ENCODE data around the gene GPR37L1.

Gene GPR37L1

GRCh38 chr1:202124142-202124541, 1.4 kb downstream of the GPR37L1 start:
- H3K4me1 ChIP-seq (ENCODE audit: insufficient read depth, low read length, poor library complexity, severe bottlenecking): no peaks in the 10 kb centered on the region
- H3K9me3 ChIP-seq (ENCODE audit: insufficient read depth, low read depth, low read length): no peaks in the 10 kb centered on the region
- H3K4me3 ChIP-seq (ENCODE audit: low read length, poor library complexity, severe bottlenecking): no peak overlapping the region
- H3K36me3 ChIP-seq (ENCODE audit: insufficient read depth, low read length): no peaks in the 10 kb centered on the region
- H4K20me1 ChIP-seq (ENCODE audit: insufficient read depth, low read length, poor library complexity, severe bottlenecking): no peaks in the 10 kb centered on the region
- H3K27me3 ChIP-seq (ENCODE audit: insufficient read depth, low read length, poor library complexity, severe bottlenecking): no peaks in the 10 kb centered on the region
- TF ChIP-seq, protein P1, sequence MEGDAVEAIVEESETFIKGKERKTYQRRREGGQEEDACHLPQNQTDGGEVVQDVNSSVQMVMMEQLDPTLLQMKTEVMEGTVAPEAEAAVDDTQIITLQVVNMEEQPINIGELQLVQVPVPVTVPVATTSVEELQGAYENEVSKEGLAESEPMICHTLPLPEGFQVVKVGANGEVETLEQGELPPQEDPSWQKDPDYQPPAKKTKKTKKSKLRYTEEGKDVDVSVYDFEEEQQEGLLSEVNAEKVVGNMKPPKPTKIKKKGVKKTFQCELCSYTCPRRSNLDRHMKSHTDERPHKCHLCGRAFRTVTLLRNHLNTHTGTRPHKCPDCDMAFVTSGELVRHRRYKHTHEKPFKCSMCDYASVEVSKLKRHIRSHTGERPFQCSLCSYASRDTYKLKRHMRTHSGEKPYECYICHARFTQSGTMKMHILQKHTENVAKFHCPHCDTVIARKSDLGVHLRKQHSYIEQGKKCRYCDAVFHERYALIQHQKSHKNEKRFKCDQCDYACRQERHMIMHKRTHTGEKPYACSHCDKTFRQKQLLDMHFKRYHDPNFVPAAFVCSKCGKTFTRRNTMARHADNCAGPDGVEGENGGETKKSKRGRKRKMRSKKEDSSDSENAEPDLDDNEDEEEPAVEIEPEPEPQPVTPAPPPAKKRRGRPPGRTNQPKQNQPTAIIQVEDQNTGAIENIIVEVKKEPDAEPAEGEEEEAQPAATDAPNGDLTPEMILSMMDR (conservative IDR thresholded peaks at IDR 0.05; ENCODE audit: low read length): no peak
- TF ChIP-seq EZH2phosphoT487 (IDR thresholded peaks at IDR 0.05; ENCODE audit: borderline replicate concordance): no peak
- H3K79me2 ChIP-seq (ENCODE audit: insufficient read depth, low read length): no peaks in the 10 kb centered on the region
- H3K9ac ChIP-seq (ENCODE audit: low read depth, low read length, poor library complexity, severe bottlenecking): no peak overlapping the region
- no peaks in the 10 kb centered on the region for H3F3A ChIP-seq (ENCODE audit: low read depth)
- H3K9me2 ChIP-seq (replicated peaks; ENCODE audit: low read depth, low read length): no peaks in the 10 kb centered on the region
- H2AFZ ChIP-seq (ENCODE audit: low read length): no peak overlapping the region
- H3K4me2 ChIP-seq (ENCODE audit: low read depth, low read length, poor library complexity, severe bottlenecking): no peak overlapping the region

- no peak overlapping the region for H2AFZ ChIP-seq (ENCODE audit: low read length)
- no peaks in the 10 kb centered on the region for H3K27me3 ChIP-seq (ENCODE audit: insufficient read depth, low read length, poor library complexity, severe bottlenecking)
- no peaks in the 10 kb centered on the region for H3K4me1 ChIP-seq (ENCODE audit: insufficient read depth, low read length, poor library complexity, severe bottlenecking)
- H3K4me2 ChIP-seq (ENCODE audit: low read depth, low read length, poor library complexity, severe bottlenecking): no peak overlapping the region
- no peak overlapping the region for H3K9ac ChIP-seq (ENCODE audit: low read depth, low read length, poor library complexity, severe bottlenecking)
- no peaks in the 10 kb centered on the region for H3F3A ChIP-seq (ENCODE audit: low read depth)
- no peaks in the 10 kb centered on the region for H4K20me1 ChIP-seq (ENCODE audit: insufficient read depth, low read length, poor library complexity, severe bottlenecking)
- no peaks in the 10 kb centered on the region for H3K36me3 ChIP-seq (ENCODE audit: insufficient read depth, low read length)
- TF ChIP-seq, protein P1 (conservative IDR thresholded peaks at IDR 0.05; ENCODE audit: low read length): no peak
- no peak for TF ChIP-seq EZH2phosphoT487 (IDR thresholded peaks at IDR 0.05; ENCODE audit: borderline replicate concordance)
- H3K9me3 ChIP-seq (ENCODE audit: insufficient read depth, low read depth, low read length): no peaks in the 10 kb centered on the region
- H3K79me2 ChIP-seq (ENCODE audit: insufficient read depth, low read length): no peaks in the 10 kb centered on the region
- no peak overlapping the region for H3K4me3 ChIP-seq (ENCODE audit: low read length, poor library complexity, severe bottlenecking)
- H3K9me2 ChIP-seq (replicated peaks; ENCODE audit: low read depth, low read length): no peaks in the 10 kb centered on the region
These were observed 2.9 kb downstream of the GPR37L1 start for GRCh38 chr1:202125611-202126010.

GRCh38 chr1:202126426-202126825, 3.7 kb downstream of the GPR37L1 start:
- H3K9me3 ChIP-seq (ENCODE audit: insufficient read depth, low read depth, low read length): no peaks in the 10 kb centered on the region
- no peak overlapping the region for H2AFZ ChIP-seq (ENCODE audit: low read length)
- H3K27me3 ChIP-seq (ENCODE audit: insufficient read depth, low read length, poor library complexity, severe bottlenecking): no peaks in the 10 kb centered on the region
- H3K4me2 ChIP-seq (ENCODE audit: low read depth, low read length, poor library complexity, severe bottlenecking): no peak overlapping the region
- no peak overlapping the region for H3K4me3 ChIP-seq (ENCODE audit: low read length, poor library complexity, severe bottlenecking)
- no peaks in the 10 kb centered on the region for H3K9me2 ChIP-seq (replicated peaks; ENCODE audit: low read depth, low read length)
- no peaks in the 10 kb centered on the region for H3K4me1 ChIP-seq (ENCODE audit: insufficient read depth, low read length, poor library complexity, severe bottlenecking)
- no peaks in the 10 kb centered on the region for H3F3A ChIP-seq (ENCODE audit: low read depth)
- no peak overlapping the region for H3K9ac ChIP-seq (ENCODE audit: low read depth, low read length, poor library complexity, severe bottlenecking)
- H4K20me1 ChIP-seq (ENCODE audit: insufficient read depth, low read length, poor library complexity, severe bottlenecking): no peaks in the 10 kb centered on the region
- TF ChIP-seq, protein P1 (conservative IDR thresholded peaks at IDR 0.05; ENCODE audit: low read length): no peak
- TF ChIP-seq EZH2phosphoT487 (IDR thresholded peaks at IDR 0.05; ENCODE audit: borderline replicate concordance): no peak
- H3K36me3 ChIP-seq (ENCODE audit: insufficient read depth, low read length): no peaks in the 10 kb centered on the region
- H3K79me2 ChIP-seq (ENCODE audit: insufficient read depth, low read length): no peaks in the 10 kb centered on the region
